22Rv1 (cell line): ENCODE data around the gene BIRC5.

Source experiments
- H3K27ac ChIP-seq: fragments of 450-650 bp; 2 replicates; pipeline ENCODE4 v1.5.1; 2017
- ZFX ChIP-seq: fragments of 450-650 bp; IDR thresholded peaks from 2 replicates; pipeline ENCODE4 v1.6.1; 2017; ENCODE audit warnings: antibody characterized with exemption, borderline replicate concordance
- TF ChIP-seq, protein P1 (sequence below): fragments of 450-650 bp; IDR thresholded peaks from 2 replicates; pipeline ENCODE4 v1.5.1; 2017; ENCODE audit warnings: mild to moderate bottlenecking

The BIRC5 gene

DNA sequence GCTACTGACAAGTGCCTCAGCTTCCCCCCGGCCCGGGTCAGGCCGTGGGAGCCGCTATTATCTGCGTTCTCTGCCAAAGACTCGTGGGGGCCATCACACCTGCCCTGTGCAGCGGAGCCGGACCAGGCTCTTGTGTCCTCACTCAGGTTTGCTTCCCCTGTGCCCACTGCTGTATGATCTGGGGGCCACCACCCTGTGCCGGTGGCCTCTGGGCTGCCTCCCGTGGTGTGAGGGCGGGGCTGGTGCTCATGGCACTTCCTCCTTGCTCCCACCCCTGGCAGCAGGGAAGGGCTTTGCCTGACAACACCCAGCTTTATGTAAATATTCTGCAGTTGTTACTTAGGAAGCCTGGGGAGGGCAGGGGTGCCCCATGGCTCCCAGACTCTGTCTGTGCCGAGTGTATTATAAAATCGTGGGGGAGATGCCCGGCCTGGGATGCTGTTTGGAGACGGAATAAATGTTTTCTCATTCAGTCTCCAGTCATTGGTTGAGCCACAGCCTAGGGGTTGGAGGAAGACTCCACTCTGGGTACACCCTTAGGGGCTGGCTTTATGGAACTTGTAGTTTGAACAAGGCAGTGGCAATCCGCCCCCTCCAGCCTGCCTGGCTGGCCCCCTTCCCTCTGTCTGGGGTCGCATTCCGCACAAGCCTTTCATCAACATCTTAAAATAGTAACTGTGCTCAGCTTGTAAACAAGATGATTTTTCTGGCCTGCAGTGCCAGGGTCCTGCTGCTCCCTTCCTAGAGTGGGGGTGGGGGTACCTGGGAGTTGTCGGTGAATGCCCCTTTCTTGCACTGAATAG is 41.6 kb upstream of the BIRC5 start:
- peak overlapping the region; percentile 98 for H3K27ac ChIP-seq
- TF ChIP-seq, protein P1, sequence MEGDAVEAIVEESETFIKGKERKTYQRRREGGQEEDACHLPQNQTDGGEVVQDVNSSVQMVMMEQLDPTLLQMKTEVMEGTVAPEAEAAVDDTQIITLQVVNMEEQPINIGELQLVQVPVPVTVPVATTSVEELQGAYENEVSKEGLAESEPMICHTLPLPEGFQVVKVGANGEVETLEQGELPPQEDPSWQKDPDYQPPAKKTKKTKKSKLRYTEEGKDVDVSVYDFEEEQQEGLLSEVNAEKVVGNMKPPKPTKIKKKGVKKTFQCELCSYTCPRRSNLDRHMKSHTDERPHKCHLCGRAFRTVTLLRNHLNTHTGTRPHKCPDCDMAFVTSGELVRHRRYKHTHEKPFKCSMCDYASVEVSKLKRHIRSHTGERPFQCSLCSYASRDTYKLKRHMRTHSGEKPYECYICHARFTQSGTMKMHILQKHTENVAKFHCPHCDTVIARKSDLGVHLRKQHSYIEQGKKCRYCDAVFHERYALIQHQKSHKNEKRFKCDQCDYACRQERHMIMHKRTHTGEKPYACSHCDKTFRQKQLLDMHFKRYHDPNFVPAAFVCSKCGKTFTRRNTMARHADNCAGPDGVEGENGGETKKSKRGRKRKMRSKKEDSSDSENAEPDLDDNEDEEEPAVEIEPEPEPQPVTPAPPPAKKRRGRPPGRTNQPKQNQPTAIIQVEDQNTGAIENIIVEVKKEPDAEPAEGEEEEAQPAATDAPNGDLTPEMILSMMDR = no peak
- TF ChIP-seq ZFX = no peak

DNA sequence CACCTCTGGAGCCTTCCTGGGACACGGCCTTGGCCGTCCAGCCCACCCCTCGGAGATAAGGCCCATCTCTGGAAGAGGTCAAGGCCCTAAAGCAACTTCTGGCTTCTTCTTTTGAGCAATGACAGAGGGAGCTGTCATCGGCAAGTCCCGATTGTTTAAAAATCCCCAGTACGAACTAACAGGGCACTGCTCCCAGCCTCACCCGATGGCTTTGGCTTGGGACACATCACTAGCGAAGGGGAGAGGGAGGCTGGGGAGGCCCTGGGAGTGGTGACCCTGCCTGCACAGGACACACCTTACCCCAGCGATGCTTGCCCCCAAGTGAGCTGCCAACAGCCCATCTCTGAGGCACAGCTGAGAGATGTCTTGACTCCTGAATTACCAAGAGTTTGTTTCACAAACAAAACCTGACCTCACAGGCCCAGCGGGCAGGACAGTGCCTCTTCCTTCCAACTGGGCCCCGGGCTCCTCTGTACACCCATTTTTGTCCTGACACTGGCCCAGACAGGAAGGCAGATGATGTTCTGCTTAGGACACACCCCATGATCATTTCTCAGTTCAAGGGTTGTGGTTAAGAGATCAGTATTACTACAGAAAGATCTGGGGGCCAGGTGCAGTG is 40.8 kb upstream of the BIRC5 start:
- peak overlapping the region; percentile 98 for H3K27ac ChIP-seq
- no peak for TF ChIP-seq ZFX
- TF ChIP-seq, protein P1 = no peak

DNA sequence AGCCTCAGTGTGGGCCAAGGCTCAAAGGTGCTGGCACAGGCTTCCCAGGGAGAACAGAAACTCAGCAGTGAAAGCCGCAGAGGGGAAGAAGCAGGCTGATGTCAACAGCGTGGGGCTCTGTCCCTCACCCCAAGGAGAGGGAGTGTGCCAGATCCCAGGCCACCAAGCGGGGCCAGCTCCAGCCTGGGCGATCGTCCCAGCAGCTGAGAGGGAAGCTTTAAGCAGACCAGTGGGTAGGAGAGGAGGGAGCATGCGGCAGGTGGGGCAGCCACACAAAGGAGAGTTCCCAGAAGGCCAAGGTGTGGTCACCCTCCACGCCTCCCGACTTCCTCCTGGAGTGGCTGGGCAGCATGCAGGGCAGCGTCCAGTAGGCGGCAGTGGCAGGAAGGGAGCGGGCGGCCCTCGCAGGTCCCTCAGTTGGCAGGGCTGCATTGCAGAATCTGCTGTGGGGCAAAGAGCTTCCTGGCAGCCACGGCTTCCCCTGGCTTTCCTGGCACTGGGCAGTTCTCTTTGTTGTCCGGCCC is 39.6 kb upstream of the BIRC5 start:
- H3K27ac ChIP-seq = peak overlapping the region; percentile 98
- TF ChIP-seq, protein P1 = peak; percentile 17; the same call in 1 of the 2 replicates
- no peak for TF ChIP-seq ZFX

DNA sequence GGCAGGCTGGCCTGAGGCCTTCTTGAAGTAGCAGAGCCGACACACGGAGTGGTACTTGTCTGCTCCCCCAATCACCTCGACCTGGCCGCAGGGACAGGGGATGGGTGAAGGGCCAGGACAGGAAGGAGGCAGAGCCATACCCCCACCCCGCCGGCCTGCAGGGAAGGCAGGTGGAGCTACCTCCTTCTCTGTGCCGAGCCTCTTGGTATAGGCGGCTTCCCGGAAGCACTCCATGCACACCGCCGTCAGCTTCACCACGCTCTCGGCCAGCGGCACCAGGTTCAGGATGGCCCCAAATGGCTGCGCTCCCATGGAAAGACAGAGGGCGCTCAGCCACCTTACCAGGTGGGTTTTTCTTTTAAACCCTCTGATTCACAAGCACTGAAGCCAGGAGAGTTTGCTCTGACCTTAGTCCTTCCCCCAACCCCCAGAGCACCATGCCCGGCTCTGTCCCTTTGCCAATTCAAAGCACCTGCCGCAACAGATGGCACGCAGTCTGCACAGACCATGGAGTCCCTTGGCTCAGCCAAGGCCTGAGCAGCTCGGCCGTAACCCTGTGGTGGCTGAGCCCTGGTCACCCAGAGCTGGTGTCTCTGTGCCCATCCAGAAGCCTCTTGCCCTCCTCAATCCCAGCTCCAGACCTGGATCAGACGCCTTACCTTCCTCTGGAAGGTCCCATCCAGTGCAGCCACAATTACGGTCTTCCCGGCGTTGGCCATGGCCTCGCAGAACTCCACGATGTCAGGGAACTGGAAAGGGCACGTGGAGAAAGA is 39.0 kb upstream of the BIRC5 start:
- no peak for TF ChIP-seq ZFX
- TF ChIP-seq, protein P1 = no peak; the same call in 1 of the 2 replicates
- peak overlapping the region; percentile 98 for H3K27ac ChIP-seq

DNA sequence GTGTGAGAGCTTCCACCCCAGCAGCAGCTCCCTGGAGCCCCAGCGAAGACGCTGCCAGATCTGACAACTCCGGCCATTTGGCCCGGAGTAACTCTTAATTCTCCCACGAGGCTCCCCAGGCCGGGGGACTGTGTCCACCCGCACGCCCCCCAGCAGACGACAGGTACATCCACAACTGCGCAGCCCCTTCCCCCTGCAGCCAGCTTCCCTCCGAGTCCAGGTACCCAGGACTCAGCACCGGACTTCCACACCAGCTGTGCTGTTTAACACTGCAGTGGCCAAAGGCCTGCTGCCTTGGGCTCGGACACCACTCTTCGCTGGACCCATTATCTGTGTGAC is 38.4 kb upstream of the BIRC5 start:
- TF ChIP-seq, protein P1 = no peak
- TF ChIP-seq ZFX = no peak
- peak overlapping the region; percentile 98 for H3K27ac ChIP-seq

DNA sequence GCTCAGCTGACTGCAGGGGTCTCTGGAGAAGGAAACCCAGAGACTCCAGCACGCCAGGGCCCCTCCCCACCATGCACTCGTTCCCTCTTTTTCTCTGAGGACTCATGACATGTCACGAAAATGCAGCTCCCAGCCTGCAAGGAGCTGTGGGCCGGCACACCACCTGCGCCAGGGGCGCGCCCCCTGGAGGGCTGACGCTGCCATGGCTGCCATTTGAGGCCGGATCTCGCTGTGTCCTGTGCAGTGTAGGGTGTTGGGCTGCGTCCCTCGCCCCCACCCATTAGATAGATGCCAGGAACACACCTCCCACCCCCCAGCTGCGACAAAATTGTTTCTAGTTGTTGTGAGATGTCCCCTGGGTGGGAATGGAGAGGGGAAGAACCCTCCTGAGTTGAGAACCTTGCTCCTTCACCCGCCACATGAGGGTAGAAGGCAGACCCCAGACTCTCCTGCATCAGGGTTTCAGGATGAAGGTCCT is 37.5 kb upstream of the BIRC5 start:
- TF ChIP-seq, protein P1 = peak; percentile 96
- no peak for TF ChIP-seq ZFX
- H3K27ac ChIP-seq = peak overlapping the region; percentile 98
